Ecto neural progenitor cell (in vitro differentiated cells): ENCODE results near the gene TPM3.
"Not testable (repeated sequence)": the region's sequence is repeated elsewhere in the genome, so short reads cannot be mapped to it uniquely, and the experiment has no call there.

Source experiments
- DNase-seq: peaks from one replicate; pipeline ENCODE4 v3.0.0-alpha.2; 2018; ENCODE audit warnings: low spot score

TPM3 gene

GRCh38 chr1:154205778-154206177 is 13.9 kb upstream of the TPM3 start:
- not testable (repeated sequence) for DNase-seq

GRCh38 chr1:154199563-154199879 is 7.6 kb upstream of the TPM3 start:
- no peak for DNase-seq

GRCh38 chr1:154198756-154199562 is 7.1 kb upstream of the TPM3 start:
- peak; percentile 53 for DNase-seq

GRCh38 chr1:154193821-154194220 is 1.9 kb upstream of the TPM3 start:
- no peak for DNase-seq

GRCh38 chr1:154192476-154192875 is 576 bp upstream of the TPM3 start:
- DNase-seq, result no peak

GRCh38 chr1:154190550-154190949 is 1.4 kb downstream of the TPM3 start:
- DNase-seq, result no peak

GRCh38 chr1:154186852-154187501 is 4.9 kb downstream of the TPM3 start:
- no peak for DNase-seq

GRCh38 chr1:154186177-154186576 is 5.7 kb downstream of the TPM3 start:
- peak; percentile 57 for DNase-seq

GRCh38 chr1:154183046-154183915 is 8.6 kb downstream of the TPM3 start:
- DNase-seq, result peak; percentile 98

GRCh38 chr1:154182344-154183045 is 9.4 kb downstream of the TPM3 start:
- DNase-seq, result peak; percentile 68

GRCh38 chr1:154181944-154182343 is 10.0 kb downstream of the TPM3 start:
- DNase-seq, result no peak

- no peak for DNase-seq
Observed at GRCh38 chr1:154179946-154180687, 11.8 kb downstream of the TPM3 start.

- no peak for DNase-seq
Observed at GRCh38 chr1:154178911-154179811, 12.7 kb downstream of the TPM3 start.

- DNase-seq, result no peak
Observed at GRCh38 chr1:154178013-154178412, 13.9 kb downstream of the TPM3 start.

GRCh38 chr1:154176337-154176736 is 15.6 kb downstream of the TPM3 start:
- no peak for DNase-seq

GRCh38 chr1:154174654-154175053 is 17.2 kb downstream of the TPM3 start:
- no peak for DNase-seq

- DNase-seq, result no peak
Observed at GRCh38 chr1:154171880-154172279, 20.0 kb downstream of the TPM3 start.

GRCh38 chr1:154171223-154171583 is 20.7 kb downstream of the TPM3 start:
- DNase-seq, result no peak

GRCh38 chr1:154170547-154171222 is 21.2 kb downstream of the TPM3 start:
- DNase-seq, result no peak

- DNase-seq, result no peak
Observed at GRCh38 chr1:154167461-154167860, 24.4 kb downstream of the TPM3 start.
